Endodermal cell (in vitro differentiated cells): Measurements from ENCODE around the gene NACC2. TPM values are rescaled to one million over a fixed set of nuclear protein-coding genes. Genes with fewer than 3 reads are reported as not detected.

Experiments
- DNase-seq: peaks from one replicate; pipeline ENCODE4 v3.0.0-alpha.2; 2017
- H3K27ac ChIP-seq: 2 replicates; pipeline ENCODE4 v1.5.1; 2013; ENCODE audit warnings: mild to moderate bottlenecking, low read depth, low read length, moderate library complexity
- H3K27me3 ChIP-seq: 2 replicates; pipeline ENCODE4 v1.6.1; 2013; ENCODE audit warnings: mild to moderate bottlenecking, low read length, moderate library complexity; ENCODE audit not compliant: insufficient read depth, control insufficient read depth, poor library complexity, severe bottlenecking
- H3K36me3 ChIP-seq: 2 replicates; pipeline ENCODE4 v1.7.0; 2013; ENCODE audit warnings: mild to moderate bottlenecking, low read length, moderate library complexity; ENCODE audit not compliant: control insufficient read depth, insufficient read depth
- H3K4me1 ChIP-seq: one replicate; pipeline ENCODE4 v1.7.0; 2013; ENCODE audit warnings: low read length; ENCODE audit not compliant: control insufficient read depth, insufficient read depth
- H3K4me3 ChIP-seq: 2 replicates; pipeline ENCODE4 v1.5.1; 2013; ENCODE audit warnings: mild to moderate bottlenecking, low read length, moderate library complexity
- H3K9ac ChIP-seq: 2 replicates; pipeline ENCODE4 v1.6.1; 2013; ENCODE audit warnings: mild to moderate bottlenecking, low read length, moderate library complexity; ENCODE audit not compliant: poor library complexity, severe bottlenecking; ENCODE audit errors: extremely low read depth
- H3K9me3 ChIP-seq: 2 replicates; pipeline ENCODE4 v1.6.1; 2013; ENCODE audit warnings: mild to moderate bottlenecking, low read length, moderate library complexity; ENCODE audit not compliant: control insufficient read depth
- H3K27ac Mint-ChIP-seq: 2 replicates; pipeline ENCODE4 v1.8.0; 2020; ENCODE audit warnings: mixed read lengths
- H3K27me3 Mint-ChIP-seq: 2 replicates; pipeline ENCODE4 v1.8.0; 2021; ENCODE audit warnings: mild to moderate bottlenecking, mixed read lengths; ENCODE audit not compliant: insufficient read depth
- H3K36me3 Mint-ChIP-seq: 2 replicates; pipeline ENCODE4 v1.8.0; 2020; ENCODE audit warnings: low read depth, mixed read lengths
- H3K4me1 Mint-ChIP-seq: 2 replicates; pipeline ENCODE4 v1.8.0; 2020; ENCODE audit warnings: mixed read lengths
- H3K4me3 Mint-ChIP-seq: 2 replicates; pipeline ENCODE4 v1.8.0; 2020; ENCODE audit warnings: mild to moderate bottlenecking, moderate library complexity, mixed read lengths
- H3K9me3 Mint-ChIP-seq: 2 replicates; pipeline ENCODE4 v1.8.0; 2020; ENCODE audit warnings: mild to moderate bottlenecking, mixed read lengths
- CTCF ChIP-seq: fragments of 200-600 bp; sonication (generic); conservative IDR thresholded peaks from 2 replicates; pipeline ENCODE4 v1.5.0; 2021; ENCODE audit warnings: antibody characterized with exemption, mild to moderate bottlenecking
- WGBS, 2 experiments: methylation state at CpG; one replicate each; pipeline versions ENCODE4 v1.1.5 to v1.1.7; 2013; ENCODE audit warnings: missing lambda C conversion rate in 2 of 2, mixed read lengths in 1 of 2; ENCODE audit not compliant: insufficient coverage in 1 of 2, insufficient read length in 1 of 2; 5-methylcytosine and 5-hydroxymethylcytosine counted together
- total RNA-seq, 2 donors: library from RNA; stranded (reverse); fragmentation: NEBNext Ultra II Directional in 1 of 2; extraction: Animal tissue kit (Norgen Biotek cat#: 25700) in 1 of 2; gene quantifications; 2 replicates in 1 of 2; 3 replicates in 1 of 2; pipeline ENCODE4 v1.2.1, GENCODE V29; 2021

NACC2 gene
- total RNA-seq, 2 donors from 2014 or later, result 12.4 to 16.7 TPM

DNA sequence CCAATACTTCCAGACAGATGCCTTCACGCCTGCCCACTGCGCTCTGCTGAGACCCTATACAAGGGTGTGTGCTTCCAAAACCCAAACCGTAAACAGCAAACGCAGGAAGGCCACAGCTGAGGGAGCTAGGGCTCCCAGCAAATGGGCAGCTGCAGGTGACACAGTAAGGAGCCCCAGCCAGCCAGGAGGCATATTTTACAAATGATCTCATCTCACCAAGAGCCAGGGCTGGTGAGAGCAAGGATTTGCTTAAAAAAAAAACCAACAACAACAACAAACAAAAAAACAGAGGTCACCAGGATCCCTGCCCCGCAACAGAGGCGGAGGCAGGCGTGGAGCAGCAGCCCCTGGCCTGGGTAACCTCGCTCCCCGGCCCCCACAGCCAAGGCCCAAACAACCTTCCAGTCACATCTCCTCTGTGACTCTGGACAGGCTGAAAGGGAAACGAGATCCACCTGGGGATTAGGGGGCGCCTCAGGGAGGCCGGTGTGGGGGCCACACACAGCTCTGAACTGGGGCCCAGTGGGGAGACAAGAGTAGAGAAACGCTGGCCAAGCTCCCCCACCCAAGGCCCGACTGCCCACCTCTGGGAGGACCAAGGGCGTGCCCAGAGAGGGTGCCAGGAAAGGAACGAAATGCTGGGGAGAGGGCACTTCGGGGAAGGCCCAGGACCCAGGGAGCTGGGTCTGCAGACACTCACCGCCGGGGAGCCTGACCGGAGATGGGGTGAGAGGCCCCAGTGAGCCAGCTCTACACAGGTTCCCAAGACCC is 3.3 kb downstream of the NACC2 start:
- peaks cover 4% of the 10 kb centered on the region for H3K36me3 ChIP-seq
- Mint-ChIP-seq H3K9me3 (no peaks in the 10 kb centered on the region), H3K27ac (peak overlapping the region; percentile 82), H3K4me3 (no peak overlapping the region), H3K36me3 (no peaks in the 10 kb centered on the region), H3K4me1 (peaks cover 10% of the 10 kb centered on the region), H3K27me3 (peaks cover 10% of the 10 kb centered on the region)
- no peaks in the 10 kb centered on the region for H3K9me3 ChIP-seq
- H3K27me3 ChIP-seq, result peaks cover 5% of the 10 kb centered on the region
- DNase-seq, result no peak
- H3K27ac ChIP-seq, result no peak overlapping the region
- no peak overlapping the region for H3K9ac ChIP-seq
- H3K4me3 ChIP-seq, result no peak overlapping the region
- peaks cover 10% of the 10 kb centered on the region for H3K4me1 ChIP-seq
- 87 to 91% methylated on average over 18 to 20 of the region's 20 CpGs for WGBS, 2 experiments
- TF ChIP-seq CTCF, result no peak

- H3K9me3 Mint-ChIP-seq, result no peaks in the 10 kb centered on the region
- H3K27me3 Mint-ChIP-seq, result peaks cover 2% of the 10 kb centered on the region
- DNase-seq, result peak; percentile 52
- H3K27ac ChIP-seq, result no peak overlapping the region
- H3K4me1 Mint-ChIP-seq, result peaks cover 11% of the 10 kb centered on the region
- H3K4me3 Mint-ChIP-seq, result no peak overlapping the region
- H3K27me3 ChIP-seq, result peaks cover 2% of the 10 kb centered on the region
- H3K9me3 ChIP-seq, result no peaks in the 10 kb centered on the region
- H3K4me1 ChIP-seq, result peaks cover 10% of the 10 kb centered on the region
- H3K4me3 ChIP-seq, result no peak overlapping the region
- TF ChIP-seq CTCF, result no peak
- WGBS, 2 experiments, result 86 to 90% methylated on average over 12 to 22 of the region's 22 CpGs
- no peaks in the 10 kb centered on the region for H3K36me3 Mint-ChIP-seq
- H3K36me3 ChIP-seq, result peaks cover 4% of the 10 kb centered on the region
- peak overlapping the region; percentile 82 for H3K27ac Mint-ChIP-seq
- no peak overlapping the region for H3K9ac ChIP-seq
Measured at GRCh38 chr9:136090768-136091581, 4.1 kb downstream of the NACC2 start.

- Histone ChIP-seq H3K36me3 (peaks cover 4% of the 10 kb centered on the region), H3K4me1 (peaks cover 10% of the 10 kb centered on the region), H3K4me3 (no peak overlapping the region), H3K9ac (no peak overlapping the region), H3K27me3 (no peaks in the 10 kb centered on the region), H3K27ac (no peak overlapping the region), H3K9me3 (no peaks in the 10 kb centered on the region)
- Mint-ChIP-seq H3K9me3 (no peaks in the 10 kb centered on the region), H3K36me3 (no peaks in the 10 kb centered on the region), H3K27ac (no peak overlapping the region), H3K4me3 (no peak overlapping the region), H3K4me1 (peaks cover 11% of the 10 kb centered on the region), H3K27me3 (no peaks in the 10 kb centered on the region)
- WGBS, 2 experiments, result 86 to 88% methylated on average over 6 to 9 of the region's 9 CpGs
- DNase-seq, result no peak
- TF ChIP-seq CTCF, result no peak
Measured at GRCh38 chr9:136090056-136090735, 4.9 kb downstream of the NACC2 start.
